OCI-LY1 (cell line): ENCODE data around the gene TRPV4.

Experiments used
- CTCF ChIP-seq: fragments of 200-600 bp; sonication (generic), shearing (Covaris generic); IDR thresholded peaks from 2 replicates; pipeline ENCODE4 v1.5.1; 2017; ENCODE audit warnings: mild to moderate bottlenecking, antibody characterized with exemption, low read length, moderate library complexity, mixed read lengths
- EZH2 ChIP-seq: fragments of 200-600 bp; sonication (generic), shearing (Covaris generic); IDR thresholded peaks from 2 replicates; pipeline ENCODE4 v1.8.0; 2017; ENCODE audit warnings: borderline replicate concordance, mixed run types, mild to moderate bottlenecking, antibody characterized with exemption, low read length, moderate library complexity, mixed read lengths

GRCh38 chr12:109798691-109799090 is 34.5 kb downstream of the TRPV4 start:
- TF ChIP-seq EZH2 = no peak
- TF ChIP-seq CTCF = no peak
